GM19023 (cell line): Measurements from ENCODE around the gene GADD45A.
"Not testable (repeated sequence)": the region's sequence is repeated elsewhere in the genome, so short reads cannot be mapped to it uniquely, and the experiment has no call there.

Source experiments
- ATAC-seq: cut with Tn5 transposase; IDR thresholded peaks from one replicate; pipeline ENCODE4 v1.9.1; 2021; ENCODE audit warnings: mild to moderate bottlenecking, moderate library complexity; ENCODE audit not compliant: unreplicated experiment

Gene GADD45A

DNA sequence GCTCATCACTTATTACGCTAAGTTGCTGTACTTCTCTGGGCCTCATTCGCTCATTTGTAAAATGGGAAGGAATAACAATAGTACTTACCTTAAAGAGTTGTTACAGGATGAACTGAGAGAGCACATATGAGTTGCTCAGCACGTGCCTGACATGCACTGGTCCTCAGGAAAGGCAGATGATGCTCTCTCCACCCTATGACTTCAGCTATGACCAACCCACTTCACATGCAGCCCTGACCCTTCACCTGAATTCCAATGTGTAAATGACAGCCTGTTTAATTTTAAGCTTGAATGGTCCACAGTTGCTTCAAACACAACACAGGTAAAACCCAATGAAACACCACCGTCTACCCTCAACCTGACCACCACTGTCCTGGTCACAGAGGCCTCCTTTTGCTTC, 32.9 kb downstream of the GADD45A start:
- ATAC-seq, result no peak

DNA sequence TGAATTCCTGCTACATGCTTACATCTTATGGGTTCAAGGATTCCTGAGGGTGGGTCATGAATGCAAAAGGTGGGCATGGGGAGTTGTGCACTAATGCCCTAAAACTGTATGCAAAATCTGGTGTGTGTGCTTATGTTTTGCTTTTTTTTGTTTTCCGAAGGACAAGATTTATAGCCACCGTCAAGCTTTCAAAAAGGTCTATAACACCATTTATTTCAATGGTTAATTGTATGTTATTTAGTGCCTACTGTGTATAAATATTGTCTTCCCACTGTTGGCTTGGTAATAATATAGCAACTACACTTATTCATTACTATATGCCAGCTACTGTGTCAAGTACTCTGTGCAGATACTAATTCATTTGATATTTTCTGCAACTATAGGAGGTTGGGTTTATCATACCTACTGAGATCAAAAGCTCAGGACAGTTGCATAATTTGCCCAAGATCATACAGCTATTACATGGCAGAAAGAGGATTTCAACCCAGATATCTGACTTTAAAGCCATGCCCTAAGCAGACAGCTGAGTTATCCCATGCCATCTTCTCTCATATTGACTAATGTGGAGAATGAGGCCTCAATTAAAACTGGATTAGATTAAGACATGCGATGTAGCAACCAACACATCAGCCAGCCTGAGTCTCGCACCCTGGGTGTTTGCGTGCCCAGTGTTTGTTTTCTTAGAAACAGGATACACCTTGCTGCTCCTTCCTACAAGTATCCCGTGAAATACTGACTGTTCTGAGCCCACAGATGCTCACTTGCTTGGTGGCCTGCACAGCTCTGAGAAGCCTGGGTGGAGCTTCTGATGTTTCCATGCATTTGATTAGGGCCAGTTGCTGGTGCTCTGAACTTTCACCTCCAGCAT, 34.6 kb downstream of the GADD45A start:
- ATAC-seq, result no peak

DNA sequence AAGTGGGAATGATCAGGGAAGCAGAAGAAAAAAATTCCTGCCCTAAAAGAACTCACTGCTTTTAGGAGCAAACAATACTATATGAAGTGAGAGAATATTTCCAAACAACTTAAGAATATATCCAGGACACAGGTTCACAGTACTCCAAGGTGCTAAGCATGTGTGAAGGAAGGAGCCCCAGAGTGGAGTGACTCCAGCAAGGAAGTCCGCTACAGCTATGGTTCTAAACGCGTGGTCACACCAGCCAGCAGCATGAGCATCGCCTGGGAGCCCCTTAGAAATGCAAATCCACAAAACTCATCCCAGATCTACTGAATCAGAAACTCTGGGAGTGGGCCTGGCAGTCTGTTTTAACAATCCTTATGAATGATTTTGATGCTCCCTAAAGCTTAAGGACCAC, 36.1 kb downstream of the GADD45A start:
- no peak for ATAC-seq

DNA sequence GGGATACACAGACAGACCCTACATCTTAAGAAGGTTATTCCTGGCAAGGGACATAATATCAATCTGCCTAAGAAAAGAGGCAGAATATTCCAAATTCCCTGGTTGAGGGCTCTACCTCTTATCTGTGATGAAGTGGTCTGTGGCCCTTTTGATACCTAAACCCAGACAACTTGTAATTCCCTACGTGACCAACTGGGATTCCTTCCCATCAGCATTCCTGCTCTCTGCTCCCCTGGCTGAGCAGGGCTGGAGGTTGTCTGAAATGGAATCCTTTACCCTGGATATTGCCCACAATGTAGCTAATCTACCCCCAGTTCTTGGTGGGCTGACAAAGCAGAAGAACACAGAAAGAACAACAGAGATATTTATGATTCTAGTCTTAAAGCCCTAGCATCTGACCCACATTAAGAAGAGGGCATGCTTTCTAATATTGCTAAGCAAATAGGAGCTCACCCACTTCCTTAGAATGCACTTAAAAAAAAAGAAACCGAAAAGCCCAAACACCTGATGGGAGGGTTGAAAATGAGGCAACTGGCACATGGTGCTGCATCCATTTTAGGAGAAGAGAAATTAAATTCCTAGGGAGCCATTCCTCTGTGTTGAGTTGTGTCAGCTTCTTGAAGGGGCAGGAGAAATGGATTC, 36.8 kb downstream of the GADD45A start:
- no peak for ATAC-seq

DNA sequence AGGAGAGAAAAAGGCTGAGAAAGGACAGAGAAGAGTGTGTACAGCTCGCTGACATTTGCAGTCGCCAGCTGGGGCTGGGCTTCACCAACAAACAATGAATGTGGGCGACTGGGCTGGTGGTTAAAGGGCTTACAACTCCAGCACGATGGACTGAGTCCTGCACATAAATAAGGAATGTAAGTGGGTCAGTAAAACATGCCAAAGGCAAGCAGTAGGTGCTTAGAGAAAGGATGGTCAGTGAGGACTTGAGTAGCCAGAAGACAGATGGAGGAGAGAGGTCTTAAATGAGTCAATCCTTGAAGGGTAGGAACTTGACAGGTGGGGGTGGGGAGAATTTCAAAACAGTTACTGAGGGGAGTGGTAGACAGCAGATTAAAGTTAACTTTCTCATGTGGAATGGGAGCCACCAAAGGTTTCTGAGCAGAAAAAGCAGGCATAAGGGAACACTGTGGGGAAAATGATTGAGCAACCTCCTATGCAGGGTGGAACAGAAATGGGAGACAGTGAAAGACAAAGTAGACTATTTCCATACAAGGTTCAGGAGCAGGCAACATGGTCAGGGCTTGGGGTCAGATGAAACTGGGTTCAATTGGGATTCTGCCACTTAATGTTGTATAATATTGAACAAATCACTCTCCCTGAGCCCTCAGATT, 37.4 kb downstream of the GADD45A start:
- ATAC-seq, result no peak

DNA sequence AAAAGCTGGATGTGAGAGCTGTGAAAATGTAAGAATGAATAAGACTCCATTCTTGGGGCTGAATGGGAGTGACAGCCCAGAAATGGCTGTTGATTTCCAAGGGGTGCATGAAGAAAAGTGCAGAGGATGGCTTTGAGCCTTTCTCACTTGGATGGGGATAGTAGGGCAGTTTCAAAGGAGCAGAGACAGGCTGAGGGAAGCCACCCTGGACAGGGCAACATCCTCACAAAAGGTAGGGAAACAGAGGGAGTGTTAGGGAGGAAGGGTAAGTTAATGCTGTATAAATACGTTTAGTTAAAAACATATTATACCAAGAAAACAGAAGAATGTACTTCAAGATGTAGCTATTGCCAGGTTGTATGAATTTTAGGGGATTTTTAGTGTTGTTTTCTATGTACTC, 38.1 kb downstream of the GADD45A start:
- ATAC-seq, result no peak

DNA sequence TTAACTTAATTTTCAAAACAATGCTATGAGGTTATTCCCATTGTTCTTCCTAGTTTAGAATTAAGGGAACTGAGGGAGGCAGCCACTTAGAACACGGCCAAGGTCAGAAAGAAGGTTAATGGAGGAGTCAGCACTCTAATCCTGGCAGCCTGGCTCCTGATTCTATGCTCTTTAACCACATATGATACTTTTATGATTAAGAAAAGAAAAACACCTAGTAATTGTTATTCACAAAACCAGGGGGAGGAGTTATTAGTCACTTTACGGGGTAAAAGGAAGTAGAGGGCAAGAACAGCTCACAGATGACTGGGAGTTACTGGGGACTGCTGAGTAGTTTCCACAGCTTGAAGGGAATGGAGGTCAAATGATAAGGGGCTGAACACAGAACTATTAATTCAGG, 38.6 kb downstream of the GADD45A start:
- ATAC-seq, result peak; percentile 69

DNA sequence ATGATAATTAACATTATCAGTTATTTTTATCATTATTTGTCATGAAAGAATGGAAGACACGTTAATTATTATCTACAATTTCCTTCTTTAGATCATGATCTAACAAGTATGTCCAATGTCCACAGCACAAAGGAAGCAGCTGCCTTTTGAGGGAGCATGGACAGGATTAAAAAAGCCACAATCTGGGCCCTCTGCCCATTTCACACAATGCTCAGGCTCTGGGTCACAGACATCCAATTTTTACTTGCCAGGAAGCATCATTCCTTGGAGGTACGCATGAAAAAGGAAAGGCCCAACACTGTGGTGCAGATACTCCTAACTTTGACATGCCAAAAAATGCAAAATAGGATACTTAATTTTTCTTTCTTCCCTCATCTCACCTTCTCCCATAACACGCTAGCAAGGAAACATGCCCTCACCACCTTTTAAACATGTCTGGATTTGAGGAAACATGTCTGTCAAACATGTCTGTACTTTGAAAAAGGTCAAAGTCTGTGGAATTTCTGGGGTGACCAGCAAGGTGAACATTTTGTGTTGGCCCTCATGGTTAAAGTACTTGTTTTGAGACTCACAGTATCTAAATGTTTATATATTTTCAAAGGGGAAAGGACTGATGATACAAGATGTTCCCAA, 40.0 kb downstream of the GADD45A start:
- ATAC-seq, result no peak

DNA sequence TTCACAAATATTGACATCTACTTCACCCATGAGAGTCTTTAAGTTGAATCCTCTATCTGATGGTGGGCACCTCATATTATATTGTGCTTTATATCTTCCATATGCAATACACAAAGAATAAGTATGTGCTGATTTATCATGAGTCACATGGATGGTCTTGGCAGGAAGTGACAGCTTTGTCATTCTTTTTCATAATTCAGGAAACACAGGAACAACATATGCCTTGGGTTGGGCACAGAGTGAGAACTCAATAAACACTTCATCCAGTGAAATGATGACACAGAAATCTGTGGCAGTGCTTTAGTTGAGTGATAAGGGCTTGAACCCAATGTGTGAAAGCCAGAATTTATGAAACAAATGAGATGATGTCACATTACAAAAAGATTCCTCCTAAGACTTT, 41.2 kb downstream of the GADD45A start:
- ATAC-seq, result no peak

DNA sequence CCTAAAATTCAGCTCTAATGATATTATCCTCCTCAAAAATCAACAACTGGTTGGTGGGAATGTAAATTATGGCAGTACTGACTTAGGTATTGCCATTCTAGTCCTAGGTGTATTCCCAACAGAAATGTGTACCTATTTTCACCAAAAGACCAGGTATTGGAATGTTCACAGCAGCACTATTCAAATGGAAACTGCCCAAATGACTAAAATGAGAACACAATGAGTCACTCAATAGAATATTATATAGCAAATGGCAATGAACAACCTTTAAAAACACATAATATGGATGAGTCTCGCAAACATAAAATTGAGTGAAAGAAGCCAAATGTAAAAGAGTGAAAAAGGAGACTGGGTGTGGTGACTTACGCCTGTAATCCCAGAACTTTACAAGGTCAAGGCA, 44.9 kb downstream of the GADD45A start:
- ATAC-seq, result no peak

DNA sequence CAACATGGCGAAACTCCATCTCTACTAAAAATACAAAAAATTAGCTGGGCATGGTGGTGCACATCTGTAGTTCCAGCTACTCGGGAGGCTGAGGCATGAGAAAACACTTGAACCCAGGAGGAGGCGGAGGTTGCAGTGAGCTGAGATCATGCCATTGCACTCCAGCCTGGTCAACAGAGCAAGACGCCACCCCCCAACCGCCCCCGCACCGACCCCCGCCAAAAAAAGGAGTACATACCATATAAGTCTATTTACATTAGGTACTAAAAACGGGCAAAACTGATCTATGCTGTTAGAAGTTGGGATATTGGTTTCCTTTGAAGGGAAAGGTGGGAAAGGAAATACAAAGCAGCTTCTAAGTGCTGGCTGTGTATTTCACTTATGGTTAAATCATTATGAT, 45.3 kb downstream of the GADD45A start:
- not testable (repeated sequence) for ATAC-seq

DNA sequence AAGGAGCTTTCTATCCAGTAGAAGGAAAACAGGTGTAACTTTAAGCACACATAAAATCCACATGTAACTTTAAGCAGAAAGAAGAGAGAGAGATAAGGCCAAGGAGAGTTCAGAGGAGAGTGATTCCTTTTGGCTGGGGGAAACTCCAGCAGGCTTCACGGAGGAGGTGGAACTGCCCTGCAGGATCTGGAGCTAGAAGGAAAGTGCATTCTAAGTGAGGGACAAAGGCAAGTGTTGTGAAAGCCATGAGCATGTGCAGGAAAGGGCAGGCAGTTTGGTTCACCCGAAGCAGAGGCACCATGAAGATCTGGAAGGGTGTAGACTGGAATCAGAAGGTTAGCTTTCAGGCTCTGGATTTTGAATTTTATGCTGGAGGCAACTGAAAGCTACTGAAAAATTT, 46.3 kb downstream of the GADD45A start:
- no peak for ATAC-seq

DNA sequence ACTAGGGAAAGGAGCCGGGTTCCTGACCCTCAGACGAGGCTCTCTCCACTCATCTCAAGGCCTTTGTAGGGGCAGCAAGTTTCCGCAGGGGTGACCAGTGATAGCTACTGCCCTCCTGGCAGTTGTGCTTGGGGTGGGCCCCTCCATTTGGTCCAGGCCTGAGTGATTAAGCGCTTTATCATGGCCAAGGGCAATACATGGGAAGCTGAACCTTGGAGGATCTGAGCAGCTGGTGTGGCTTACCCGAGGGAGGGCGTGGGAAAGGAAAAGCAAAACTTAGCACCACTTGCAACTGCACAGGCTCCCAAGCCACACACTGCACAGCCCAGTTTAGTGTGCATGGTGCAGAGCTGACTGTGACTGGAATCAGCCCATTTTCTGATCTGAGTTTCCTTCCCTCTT, 47.8 kb downstream of the GADD45A start:
- ATAC-seq, result peak; percentile 46

DNA sequence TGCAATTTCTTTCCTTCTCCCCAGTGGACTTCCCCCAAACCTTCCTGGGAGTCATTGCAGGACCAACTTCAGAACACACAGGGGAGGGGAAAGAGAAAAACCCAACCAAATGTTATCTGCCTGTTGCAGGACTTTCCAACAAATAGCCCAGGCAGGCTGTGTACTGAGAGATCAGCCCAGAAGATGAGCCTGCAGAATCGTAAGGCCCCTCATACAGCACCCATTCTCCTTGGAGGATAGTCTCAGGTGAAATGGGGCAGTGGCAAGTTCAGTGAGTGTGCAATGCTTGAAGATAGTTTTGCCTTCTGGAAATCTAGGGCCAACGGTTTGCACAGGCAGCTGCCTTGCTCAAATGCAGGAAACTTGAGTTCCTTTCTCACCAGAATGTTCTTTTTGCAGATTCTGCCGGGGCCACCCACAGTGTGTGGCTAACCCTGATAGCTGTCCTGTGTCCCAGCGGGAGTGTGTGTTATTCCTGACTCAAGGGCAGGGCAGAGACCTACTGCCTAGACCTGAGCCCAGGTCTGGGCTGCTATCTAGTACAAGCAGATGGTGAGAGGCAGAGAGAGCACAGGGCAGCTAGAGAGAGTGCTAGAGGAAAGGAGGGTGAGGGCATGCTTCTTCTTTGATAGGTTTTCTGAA, 48.8 kb downstream of the GADD45A start:
- ATAC-seq, result no peak

DNA sequence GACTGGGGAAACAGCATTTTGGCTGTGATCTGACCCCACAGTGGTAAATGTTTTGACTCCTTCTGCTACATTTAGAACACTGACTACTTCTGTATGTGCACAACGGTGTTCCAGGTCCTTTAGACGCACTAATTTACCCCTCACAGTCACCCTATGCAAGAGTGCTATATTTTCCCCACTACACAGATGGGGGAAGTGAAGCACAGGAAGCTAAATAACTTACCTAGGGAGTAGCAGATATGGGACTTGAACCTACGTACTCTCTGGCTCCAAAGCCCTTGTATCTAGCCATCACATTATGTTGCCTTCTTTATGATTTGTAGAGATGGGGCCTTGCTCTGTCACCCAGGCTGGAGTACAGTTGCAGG, 49.3 kb downstream of the GADD45A start:
- ATAC-seq, result no peak

DNA sequence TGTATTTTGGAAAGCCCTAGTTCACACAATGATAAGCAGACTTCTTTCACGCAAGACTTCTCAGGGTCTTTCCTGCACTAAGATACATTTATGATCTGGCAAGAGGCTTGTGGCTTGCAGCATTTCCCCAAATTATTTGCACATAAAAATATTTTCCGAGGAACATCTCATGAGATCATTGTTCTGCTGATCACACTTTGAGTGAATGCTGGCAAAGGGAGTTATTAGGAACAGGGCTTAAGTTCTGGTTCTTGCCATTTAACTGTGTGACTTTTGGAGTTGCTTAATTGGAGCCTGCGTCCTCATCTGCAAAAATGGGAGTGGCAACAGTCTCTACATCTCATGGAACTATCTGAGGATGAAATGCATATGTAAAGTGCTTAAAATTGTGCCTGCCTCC, 50.2 kb downstream of the GADD45A start:
- ATAC-seq, result no peak

DNA sequence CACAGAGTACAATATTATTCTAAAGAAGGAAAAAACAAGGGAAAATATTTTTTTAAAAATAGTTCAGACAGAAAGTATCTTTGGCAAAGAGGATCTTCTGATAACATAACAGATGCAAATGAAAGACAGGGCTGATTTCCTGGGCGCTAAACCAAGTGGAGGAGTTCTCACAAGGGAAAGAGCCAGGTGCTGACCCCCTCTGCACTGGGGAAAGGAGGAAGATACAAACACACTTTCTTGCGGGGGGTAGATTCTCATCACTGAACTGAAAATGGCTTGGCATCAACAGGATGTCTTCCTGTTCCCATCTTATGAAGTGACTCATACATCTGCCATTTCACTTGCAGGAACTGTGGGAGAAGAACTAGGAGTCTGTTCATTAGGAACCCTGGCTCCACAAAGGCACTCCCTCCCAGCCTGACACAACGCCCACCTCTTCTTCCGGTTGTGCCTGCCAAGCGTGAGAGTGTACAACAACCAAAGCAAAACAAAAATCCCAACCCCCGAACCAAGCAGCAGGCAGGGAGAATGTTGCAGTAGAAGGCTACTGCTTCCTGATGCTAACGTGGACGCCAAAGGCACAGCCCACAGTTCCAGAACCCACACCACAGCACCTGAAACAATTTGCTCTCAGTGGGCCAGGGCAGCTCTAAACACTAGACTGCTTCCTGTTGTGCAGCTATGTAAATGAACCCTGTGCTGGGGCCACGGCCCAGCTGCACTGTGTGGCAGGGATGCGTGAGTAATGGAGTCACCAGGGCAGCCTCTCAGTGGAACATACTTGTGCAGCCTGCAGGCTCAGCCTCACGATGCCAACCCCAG, 51.0 kb downstream of the GADD45A start:
- ATAC-seq, result peak; percentile 96

DNA sequence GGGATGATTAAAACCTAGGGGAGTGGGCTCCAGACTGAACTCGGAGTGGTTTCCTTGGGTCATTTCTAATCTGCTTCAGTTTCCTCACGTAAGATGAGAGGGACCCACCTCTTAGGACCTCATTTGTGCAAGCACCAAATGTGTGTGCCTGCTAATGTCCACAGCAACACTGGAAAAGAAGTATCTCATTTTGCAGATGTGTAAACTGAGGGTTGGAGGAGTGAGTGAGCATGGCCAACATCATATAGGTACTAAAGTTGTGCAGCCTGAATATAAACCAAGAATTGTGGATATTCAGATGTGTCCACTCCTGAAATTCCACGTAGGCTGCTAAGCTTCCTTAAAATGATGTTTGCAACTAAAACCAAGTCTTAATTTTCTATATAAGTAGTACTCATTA, 51.7 kb downstream of the GADD45A start:
- no peak for ATAC-seq

DNA sequence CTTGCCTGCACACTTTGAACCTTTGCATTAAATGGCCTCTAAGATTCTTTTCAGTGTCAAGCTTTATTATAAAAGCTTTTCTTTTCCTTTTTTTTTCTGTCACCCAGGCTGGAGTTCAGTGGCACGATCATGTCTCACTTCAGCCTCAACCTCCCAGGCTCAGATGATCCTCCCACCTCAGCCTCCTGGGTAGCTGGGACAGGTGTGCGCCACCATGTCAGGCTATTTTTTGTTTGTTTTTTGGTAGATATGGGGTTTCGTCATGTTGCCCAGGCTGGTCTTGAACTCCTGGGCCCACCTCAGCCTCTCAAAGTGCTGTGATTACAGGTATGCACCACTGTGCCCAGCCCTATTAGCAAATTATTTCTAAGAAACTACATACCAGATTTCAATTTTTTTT, 52.9 kb downstream of the GADD45A start:
- ATAC-seq, result no peak
